ENCODE results near the gene ZBTB39. TPM values are rescaled to one million over a fixed set of nuclear protein-coding genes. Genes with fewer than 3 reads are reported as not detected.
"Not testable (repeated sequence)": the region's sequence is repeated elsewhere in the genome, so short reads cannot be mapped to it uniquely, and the experiment has no call there.

The ZBTB39 gene
- total RNA-seq, 4 donors from 2014 or later: 4.5 to 8.5 (median 7.4) TPM

DNA sequence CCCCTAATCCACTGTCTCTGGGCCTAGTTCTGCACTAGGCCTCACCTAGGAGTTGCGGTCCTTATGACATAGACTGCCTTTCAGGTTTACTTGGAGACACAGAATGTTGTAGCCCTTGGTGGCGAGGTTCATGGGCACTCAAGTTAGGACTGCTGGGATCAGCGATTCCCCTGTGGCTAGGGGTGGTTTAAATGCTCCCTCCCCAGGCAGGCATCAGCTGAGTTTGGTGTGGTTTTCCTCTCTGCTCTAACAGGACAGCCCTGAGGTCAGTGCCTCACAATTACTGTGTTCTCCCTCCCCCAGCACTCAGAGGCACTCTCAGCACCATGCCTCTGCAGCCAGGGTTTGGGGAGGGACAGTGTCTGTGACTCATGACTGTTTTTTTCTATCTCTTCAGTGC lies 26.7 kb downstream of the ZBTB39 start:
- Histone ChIP-seq H3K9me3 (no peaks in the 10 kb centered on the region), H3K27me3 (no peaks in the 10 kb centered on the region), H3K4me3 (replicated peaks in 1 of 3) (no peak overlapping the region), H3K4me1 (no peaks in the 10 kb centered on the region), H3K36me3 (no peaks in the 10 kb centered on the region), H3K27ac (no peak overlapping the region)
- intact Hi-C loops (cut with DNase I): loop anchor here (10.0 kb wide), 1 partner anchor 135 kb away; no protein-coding TSS in a partner anchor
- no peak for TF ChIP-seq POLR2A (IDR thresholded peaks at IDR 0.05)
- TF ChIP-seq, protein P1, sequence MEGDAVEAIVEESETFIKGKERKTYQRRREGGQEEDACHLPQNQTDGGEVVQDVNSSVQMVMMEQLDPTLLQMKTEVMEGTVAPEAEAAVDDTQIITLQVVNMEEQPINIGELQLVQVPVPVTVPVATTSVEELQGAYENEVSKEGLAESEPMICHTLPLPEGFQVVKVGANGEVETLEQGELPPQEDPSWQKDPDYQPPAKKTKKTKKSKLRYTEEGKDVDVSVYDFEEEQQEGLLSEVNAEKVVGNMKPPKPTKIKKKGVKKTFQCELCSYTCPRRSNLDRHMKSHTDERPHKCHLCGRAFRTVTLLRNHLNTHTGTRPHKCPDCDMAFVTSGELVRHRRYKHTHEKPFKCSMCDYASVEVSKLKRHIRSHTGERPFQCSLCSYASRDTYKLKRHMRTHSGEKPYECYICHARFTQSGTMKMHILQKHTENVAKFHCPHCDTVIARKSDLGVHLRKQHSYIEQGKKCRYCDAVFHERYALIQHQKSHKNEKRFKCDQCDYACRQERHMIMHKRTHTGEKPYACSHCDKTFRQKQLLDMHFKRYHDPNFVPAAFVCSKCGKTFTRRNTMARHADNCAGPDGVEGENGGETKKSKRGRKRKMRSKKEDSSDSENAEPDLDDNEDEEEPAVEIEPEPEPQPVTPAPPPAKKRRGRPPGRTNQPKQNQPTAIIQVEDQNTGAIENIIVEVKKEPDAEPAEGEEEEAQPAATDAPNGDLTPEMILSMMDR (IDR thresholded peaks at IDR 0.05): no peak
- WGBS, 2 donors: 100% methylated on average over 2 to 3 of the region's 3 CpGs
- DNase-seq: no peak

DNA sequence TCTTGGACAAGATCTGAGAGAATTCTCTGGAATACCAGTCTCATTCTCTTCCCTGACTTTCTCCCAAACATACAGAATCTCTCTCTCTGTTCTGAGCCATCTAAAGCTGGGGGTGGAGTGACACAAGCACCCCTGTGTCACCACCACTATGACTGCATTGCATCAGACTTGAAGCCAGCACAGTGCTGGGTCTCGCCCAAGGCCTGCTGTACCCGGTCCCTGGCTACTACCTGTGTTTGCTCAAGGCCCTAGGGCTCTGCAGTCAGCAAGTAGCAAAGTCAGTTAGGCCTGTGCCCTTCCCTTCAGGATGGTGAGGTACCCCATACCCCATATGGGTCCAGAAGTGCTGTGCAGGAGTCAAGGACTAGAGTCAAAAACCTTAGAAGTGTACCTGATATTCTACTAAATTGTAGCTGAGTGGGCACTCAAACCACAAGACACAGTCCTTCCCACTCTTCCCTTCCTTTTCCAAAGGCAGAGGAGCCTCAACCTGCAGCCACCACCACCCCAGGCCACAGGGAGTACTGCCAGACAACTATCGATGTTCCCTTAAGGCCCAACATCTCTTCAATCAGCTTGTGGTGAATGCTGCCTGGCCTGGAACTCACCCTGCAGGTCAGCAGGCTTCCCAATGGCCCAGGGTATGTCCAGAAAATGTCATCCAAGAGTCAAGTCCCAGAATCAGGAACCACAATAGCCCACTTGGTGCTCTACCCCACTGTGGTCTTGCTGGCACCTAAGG lies 27.8 kb downstream of the ZBTB39 start:
- Histone ChIP-seq H3K4me3 (replicated peaks in 1 of 3) (no peak overlapping the region), H3K4me1 (no peaks in the 10 kb centered on the region), H3K27me3 (no peaks in the 10 kb centered on the region), H3K27ac (no peak overlapping the region), H3K9me3 (no peaks in the 10 kb centered on the region), H3K36me3 (no peaks in the 10 kb centered on the region)
- intact Hi-C loops (cut with DNase I): no loop called here
- DNase-seq: no peak
- WGBS, 2 donors: 87 to 89% methylated on average over 3 of the region's 3 CpGs
- TF ChIP-seq, protein P1 (IDR thresholded peaks at IDR 0.05): no peak
- TF ChIP-seq POLR2A (IDR thresholded peaks at IDR 0.05): no peak

DNA sequence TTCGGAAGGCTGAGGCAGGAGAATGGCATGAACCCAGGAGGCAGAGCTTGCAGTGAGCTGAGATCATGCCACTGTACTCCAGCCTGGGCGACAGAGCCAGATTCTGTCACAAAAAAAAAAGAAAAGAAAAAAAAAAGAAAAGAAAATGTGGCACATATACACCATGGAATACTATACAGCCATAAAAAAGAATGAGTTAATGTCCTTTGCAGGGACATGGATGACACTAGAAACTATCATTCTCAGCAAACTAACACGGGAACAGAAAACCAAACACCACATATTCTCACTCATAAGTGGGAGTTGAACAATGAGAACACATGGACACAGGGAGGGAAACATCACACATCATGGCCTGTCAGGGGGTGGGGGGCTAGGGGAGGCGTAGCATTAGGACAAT lies 29.0 kb downstream of the ZBTB39 start:
- intact Hi-C loops (cut with DNase I): not testable (repeated sequence)

DNA sequence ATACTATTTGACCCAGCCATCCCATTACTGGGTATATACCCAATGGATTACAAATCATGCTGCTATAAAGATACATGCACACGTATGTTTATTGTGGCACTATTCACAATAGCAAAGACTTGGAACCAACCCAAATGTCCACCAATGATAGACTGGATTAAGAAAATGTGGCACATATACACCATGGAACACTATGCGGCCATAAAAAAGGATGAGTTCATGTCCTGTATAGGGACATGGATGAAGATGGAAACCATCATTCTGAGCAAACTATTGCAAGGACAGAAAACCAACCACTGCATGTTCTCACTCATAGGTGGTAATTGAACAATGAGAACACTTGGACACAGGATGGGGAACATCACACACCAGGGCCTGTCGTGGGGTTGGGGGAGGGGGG lies 32.1 kb downstream of the ZBTB39 start:
- H3K36me3 ChIP-seq; H3K27me3 ChIP-seq; H3K9me3 ChIP-seq; DNase-seq; intact Hi-C loops (cut with DNase I); H3K4me3 ChIP-seq (replicated peaks in 1 of 3); H3K27ac ChIP-seq; H3K4me1 ChIP-seq: not testable (repeated sequence)
- WGBS, 2 donors: 86 to 87% methylated on average over 3 of the region's 3 CpGs

More for the DNA sequence above, 29.0 kb downstream of the ZBTB39 start:
- H3K27ac ChIP-seq; H3K4me1 ChIP-seq; H3K9me3 ChIP-seq; H3K27me3 ChIP-seq; H3K36me3 ChIP-seq; H3K4me3 ChIP-seq (replicated peaks in 1 of 3); DNase-seq: not testable (repeated sequence)
- WGBS, 2 donors: 81 to 84% methylated on average over 4 of the region's 4 CpGs

DNA sequence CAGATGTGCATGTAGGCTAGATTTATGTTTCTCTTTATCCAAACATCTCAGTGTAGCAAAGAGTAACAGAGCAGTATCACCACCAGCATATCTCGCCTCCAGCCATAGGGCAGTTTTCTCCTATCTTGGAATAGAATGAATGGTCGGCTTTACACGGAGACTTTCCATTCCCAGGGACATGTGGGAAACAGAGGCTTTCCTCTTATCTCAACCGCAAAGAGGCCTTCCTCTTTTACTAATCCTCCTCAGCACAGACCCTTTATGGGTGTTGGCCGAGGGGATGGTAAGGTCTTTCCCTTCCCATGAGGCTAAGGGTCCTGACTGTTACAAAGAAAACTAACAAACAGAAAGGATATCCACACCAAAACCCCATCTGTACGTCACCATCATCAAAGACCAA lies 37.4 kb downstream of the ZBTB39 start:
- H3K9me3 ChIP-seq; H3K4me3 ChIP-seq (replicated peaks in 1 of 3); H3K27me3 ChIP-seq; DNase-seq; H3K36me3 ChIP-seq; H3K27ac ChIP-seq; intact Hi-C loops (cut with DNase I); H3K4me1 ChIP-seq: not testable (repeated sequence)
- WGBS, 2 donors: 77 to 80% methylated on average over 6 of the region's 6 CpGs

DNA sequence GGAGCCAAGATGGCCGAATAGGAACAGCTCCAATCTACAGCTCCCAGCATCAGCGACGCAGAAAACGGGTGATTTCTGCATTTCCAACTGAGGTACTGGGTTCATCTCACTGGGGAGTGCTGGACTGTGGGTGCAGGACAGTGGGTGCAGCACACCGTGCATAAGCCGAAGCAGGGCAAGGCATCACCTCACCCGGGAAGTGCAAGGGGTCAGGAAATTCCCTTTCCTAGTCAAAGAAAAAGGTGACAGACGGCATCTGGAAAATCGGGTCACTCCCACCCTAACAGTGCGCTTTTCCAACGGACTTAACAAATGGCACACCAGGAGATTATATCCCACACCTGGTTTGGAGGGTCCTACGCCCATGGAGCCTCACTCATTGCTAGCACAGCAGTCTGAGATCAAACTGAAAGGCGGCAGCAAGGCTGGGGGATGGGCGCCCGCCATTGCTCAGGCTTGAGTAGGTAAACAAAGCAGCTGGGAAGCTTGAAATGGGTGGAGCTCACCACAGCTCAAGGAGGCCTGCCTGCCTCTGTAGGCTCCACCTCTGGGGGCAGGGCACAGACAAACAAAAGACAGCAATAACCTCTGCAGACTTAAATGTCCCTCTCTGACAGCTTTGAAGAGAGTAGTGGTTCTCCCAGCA lies 40.2 kb downstream of the ZBTB39 start:
- H3K36me3 ChIP-seq; H3K9me3 ChIP-seq; H3K4me1 ChIP-seq; DNase-seq; H3K27ac ChIP-seq; intact Hi-C loops (cut with DNase I); H3K4me3 ChIP-seq (replicated peaks in 1 of 3); H3K27me3 ChIP-seq: not testable (repeated sequence)
- WGBS, 2 donors: 87 to 93% methylated on average over 15 of the region's 15 CpGs

DNA sequence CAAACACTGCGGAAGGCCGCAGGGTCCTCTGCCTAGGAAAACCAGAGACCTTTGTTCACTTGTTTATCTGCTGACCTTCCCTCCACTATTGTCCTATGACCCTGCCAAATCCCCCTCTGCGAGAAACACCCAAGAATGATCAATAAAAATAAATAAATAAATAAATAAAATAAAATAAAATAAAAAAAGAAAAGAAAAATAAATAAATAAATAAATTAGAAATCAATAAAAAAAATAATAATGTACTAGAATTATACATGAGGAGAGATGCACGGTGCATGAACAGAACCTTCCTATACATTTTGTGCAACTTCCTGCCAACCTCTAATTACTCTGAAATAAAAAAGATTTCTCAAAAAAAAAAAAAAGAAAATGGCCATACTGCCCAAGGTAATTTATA lies 41.2 kb downstream of the ZBTB39 start:
- H3K36me3 ChIP-seq; H3K27me3 ChIP-seq; intact Hi-C loops (cut with DNase I); H3K4me3 ChIP-seq (replicated peaks in 1 of 3); H3K9me3 ChIP-seq; H3K27ac ChIP-seq; H3K4me1 ChIP-seq; DNase-seq: not testable (repeated sequence)
- WGBS, 2 donors: 94 to 99% methylated on average over 4 of the region's 4 CpGs

DNA sequence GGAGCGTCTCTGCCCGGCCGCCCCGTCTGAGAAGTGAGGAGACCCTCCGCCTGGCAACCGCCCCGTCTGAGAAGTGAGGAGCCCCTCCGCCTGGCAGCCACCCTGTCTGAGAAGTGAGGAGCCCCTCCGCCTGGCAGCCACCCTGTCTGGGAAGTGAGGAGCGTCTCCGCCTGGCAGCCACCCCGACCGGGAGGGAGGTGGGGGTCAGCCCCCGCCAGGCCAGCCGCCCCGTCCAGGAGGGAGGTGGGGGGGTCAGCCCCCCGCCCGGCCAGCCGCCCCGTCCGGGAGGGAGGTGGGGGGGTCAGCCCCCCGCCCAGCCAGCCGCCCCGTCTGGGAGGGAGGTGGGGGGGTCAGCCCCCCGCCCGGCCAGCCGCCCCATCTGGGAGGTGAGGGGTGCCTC lies 42.8 kb downstream of the ZBTB39 start:
- DNase-seq; intact Hi-C loops (cut with DNase I): not testable (repeated sequence)

DNA sequence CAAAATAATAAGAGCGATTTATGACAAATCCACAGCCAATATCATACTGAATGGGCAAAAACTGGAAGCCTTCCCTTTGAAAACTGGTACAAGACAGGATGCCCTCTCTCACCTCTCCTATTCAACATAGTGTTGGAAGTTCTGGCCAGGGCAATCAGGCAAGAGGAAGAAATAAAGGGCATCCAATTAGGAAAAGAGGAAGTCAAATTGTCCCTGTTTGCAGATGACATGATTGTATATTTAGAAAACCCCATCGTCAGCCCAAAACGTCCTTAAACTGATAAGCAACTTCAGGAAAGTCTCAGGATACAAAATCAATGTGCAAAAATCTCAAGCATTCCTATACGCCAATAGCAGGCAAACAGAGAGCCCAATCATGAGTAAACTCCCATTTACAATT lies 44.1 kb downstream of the ZBTB39 start:
- intact Hi-C loops (cut with DNase I); H3K9me3 ChIP-seq; H3K27ac ChIP-seq; H3K36me3 ChIP-seq; DNase-seq; H3K4me1 ChIP-seq; H3K27me3 ChIP-seq; H3K4me3 ChIP-seq (replicated peaks in 1 of 3): not testable (repeated sequence)
- 67 to 77% methylated on average over 4 of the region's 4 CpGs for WGBS, 2 donors

More for the DNA sequence above, 42.8 kb downstream of the ZBTB39 start:
- not testable (repeated sequence) for H3K36me3 ChIP-seq; H3K27ac ChIP-seq; H3K27me3 ChIP-seq; H3K9me3 ChIP-seq; H3K4me1 ChIP-seq; H3K4me3 ChIP-seq (replicated peaks in 1 of 3)
- WGBS, 2 donors: no CpG with 5 or more reads among the region's 27 CpGs

Measured in thyroid gland (tissue), 4 donors.